Hematopoietic multipotent progenitor cell treated with erythropoietin and hydrocortisone succinate and interleukin-3 and kit ligand, for 17 days (in vitro differentiated cells): ENCODE data around the gene MYL5.

Source experiments
- DNase-seq: peaks from one replicate; pipeline ENCODE4 v3.0.0-alpha.2; 2015; ENCODE audit warnings: low spot score

MYL5 gene

DNA sequence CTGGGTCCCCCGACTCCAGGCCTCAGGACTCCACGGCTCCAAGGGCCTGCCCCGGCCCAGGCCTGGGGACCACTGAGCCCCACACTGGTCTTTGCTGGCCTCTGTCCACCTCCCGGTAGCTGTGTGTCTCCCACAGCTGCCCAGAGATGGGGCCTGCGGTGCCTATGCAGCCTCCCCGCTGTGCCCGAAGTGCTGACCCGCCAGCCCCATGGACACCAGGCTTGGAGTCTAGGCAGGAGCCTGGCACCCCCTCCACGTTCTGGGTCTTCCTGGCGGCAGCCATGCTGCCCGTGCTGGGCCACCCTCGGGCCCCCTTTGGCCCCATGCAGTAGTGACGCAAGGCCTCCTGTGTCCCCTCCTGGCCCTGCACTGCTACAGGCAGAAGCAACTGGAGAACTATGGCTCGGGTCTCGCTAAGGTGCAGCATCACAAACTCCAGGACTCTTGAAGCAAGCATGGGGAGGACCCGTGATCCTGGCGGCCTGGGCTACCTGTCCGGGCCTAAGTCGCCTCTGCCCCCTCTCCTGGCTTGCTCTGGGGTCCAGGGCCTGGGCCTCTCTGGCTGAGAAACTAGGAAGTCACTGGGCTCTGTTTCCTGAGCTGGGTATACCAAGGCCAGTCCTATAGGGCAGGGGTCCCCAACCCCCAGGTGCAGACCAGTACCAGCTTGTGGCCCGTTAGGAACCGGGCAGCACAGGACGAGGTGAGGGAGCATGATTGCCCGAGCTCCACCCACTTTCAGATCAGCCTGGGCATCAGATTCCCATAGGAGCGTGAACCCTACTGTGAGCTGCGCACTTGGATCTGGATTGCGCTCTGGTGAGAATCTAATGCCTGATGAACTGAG, 917 bp downstream of the MYL5 start:
- peak; percentile 9 for DNase-seq

DNA sequence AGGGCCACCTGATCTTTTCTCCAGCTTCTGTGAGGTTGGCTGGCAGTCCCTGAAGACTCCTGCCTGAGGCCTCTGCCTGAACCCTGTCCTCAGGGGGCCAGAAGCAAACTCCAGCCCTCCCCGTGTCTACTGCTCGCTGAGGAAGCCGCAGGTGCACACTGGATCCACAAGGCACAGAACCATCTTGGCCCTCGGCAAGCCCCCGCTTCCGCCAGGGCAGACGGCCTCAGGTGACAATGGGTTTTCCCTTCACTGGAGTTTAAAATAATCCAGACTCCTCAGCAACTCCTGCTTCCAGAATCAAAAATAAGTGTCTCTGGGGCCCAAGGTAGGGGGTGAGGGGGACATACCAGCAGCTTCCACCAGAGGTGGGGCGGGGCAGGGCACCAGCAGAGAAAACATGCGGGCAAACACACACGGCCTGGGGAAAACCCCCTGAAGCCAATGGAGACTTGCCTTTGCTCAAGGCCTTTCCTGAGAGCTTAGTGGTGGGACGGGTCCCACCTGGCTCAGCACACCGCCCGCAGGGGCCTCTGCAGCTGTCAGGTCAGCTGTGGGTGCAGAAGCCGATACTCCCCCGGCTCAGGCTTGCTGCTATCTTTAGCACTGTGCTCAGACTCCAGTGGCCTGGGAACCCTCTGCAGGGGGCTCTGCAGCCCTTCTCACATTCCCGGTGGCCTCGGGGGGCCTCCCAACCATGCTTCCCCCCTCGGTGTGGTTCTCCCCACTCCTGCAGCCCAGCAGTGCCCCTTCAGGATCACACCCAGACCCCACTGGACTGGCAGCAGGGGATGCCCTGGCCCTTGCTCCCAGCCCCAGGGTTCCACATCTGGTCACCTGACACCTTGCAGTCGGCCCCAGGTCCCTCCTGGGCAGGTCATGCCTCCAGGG, 1.9 kb downstream of the MYL5 start:
- no peak for DNase-seq

DNA sequence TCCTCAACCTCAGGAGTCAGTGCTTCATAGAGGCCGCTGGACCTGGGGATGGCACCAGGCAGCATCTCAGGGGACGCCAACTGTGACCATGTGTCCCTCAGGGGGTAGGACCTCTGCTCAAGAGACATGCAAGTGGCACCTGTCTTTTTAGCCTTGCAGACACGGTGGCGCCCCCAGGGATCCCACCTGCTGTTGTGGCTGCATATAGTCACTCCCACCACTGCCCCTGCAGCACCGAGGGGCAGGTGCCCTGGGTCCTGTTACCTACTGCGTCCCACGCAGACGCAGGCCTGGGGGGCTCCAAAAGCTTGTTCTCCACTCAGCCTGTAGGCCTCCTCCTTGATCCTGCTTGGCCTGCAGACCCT, 2.5 kb downstream of the MYL5 start:
- DNase-seq, result no peak

DNA sequence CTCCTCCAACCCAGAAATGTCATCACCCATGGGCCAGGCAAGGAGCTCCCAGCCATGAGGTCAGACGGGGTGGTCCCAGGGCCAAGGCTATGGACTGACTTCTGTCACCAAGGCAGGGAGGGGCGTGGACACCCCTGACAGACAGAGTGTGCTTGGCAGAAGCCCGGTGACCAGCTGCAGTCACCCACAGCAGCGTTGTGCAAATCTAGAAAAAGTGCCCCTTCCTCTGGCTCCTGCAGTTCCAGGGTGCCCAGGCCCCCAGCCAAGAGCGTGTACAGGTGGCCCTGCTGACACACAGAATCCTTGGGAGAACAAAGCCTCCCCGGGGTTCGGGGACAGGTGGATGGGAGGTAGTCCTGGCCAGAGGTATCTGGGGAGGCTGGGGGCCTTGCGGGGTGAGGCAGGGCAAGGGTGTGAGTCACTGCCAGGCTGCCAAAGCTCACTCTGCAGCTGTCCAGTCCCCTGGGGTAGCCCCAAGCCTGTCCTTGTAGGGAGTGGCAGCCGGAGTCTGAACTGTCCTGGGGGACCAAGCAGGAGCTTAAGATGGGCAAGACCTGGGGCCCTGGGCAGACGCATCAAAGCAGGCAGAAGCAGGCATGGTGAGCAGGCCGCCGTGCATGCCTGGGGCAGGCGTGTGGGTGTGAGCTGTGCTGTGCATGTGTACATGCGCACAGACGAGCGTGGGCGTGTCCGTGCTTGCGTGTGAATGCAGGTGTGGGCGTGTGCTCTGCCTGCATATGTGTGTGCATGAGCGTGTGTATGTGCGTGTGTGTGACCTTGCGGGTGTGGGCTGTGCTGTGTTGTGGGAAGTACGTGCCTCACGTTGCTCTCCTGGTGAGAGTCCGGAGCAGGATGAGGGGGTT, 3.3 kb downstream of the MYL5 start:
- no peak for DNase-seq

DNA sequence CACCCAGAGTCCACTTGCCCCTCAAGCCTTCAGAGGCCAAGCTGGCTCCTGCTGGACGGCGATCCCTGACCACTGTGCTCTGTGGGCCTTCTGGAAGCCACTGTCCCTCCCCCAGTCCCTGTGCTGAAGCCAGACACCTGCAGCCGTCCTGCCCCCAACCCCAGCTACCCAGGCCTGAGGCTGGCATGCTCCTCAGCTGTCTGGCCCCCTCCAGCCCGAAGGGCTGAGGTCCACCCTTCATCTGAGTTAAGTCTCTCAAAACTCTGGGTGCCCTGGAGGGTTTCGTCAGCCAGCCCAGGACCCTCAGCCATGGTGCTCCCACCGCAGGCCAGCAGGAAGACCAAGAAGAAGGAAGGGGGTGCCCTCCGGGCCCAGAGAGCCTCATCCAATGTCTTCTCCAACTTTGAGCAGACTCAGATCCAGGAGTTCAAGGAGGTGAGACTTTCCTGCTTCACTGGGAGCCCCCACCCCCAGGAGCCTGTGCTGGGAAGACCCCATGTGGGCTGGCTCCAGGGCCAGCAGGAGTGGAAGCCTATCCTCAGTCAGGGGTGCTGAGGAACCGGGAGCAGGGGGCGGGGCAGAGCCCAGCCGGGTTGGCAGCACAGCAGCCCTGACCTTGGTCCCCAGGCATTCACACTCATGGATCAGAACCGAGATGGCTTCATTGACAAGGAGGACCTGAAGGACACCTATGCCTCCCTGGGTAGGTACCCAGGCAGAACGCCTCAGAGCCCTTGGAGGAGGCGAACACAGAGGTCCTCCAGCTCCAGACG, 4.2 kb downstream of the MYL5 start:
- no peak for DNase-seq

DNA sequence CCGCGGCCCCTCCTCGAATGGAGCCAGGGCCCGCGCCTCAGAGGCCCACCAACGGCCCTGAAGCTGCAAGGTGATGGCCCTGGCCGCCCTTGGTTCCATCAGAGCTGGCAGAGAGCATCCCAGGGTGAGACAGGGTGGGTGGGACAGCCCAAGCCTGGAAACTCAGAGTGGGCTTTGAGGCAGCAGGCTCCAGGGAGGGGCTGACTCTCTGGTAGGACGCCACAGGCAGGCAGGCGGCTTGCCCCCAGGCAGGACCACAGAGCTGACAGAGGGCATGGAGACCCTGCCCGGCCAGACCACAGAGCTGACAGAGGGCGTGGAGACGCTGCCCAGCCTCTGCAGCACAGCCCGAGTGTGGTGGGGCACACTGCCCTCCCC, 4.8 kb downstream of the MYL5 start:
- no peak for DNase-seq

DNA sequence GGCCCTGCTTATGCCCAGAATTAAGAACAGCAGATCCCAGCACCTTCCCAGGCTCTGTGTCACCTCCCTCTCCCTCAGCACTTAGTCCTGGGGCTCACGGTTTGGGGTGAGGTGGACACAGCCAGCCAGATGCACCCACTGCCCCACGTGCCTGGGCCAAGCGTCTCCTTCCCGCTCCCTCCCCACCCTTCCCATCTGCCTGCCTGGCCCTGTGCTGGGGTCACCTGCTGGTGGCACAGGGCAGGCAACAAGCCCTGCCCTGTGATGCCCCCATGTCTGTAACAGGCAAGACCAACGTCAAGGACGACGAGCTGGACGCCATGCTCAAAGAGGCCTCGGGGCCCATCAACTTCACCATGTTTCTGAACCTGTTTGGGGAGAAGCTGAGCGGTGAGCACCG, 5.3 kb downstream of the MYL5 start:
- no peak for DNase-seq

DNA sequence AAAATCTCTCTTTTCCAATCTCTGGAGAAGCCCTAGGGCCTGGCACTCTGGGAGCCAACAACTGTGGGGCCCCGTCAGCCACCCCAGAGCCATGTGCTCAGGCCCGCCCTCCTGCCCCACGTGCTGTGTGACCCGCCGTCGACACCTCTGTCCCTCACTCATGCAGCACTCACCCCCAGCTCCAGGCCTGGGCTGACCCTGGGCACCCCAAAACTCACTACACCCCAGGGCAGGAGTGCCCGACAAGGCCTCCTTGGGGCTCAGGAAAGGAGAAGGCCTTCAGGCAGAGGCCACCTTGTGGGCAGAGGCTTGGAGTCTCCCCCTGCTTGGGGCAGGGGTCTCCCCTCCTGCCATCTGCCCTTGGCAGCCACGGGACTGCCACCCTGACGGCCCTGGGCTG, 5.7 kb downstream of the MYL5 start:
- no peak for DNase-seq

DNA sequence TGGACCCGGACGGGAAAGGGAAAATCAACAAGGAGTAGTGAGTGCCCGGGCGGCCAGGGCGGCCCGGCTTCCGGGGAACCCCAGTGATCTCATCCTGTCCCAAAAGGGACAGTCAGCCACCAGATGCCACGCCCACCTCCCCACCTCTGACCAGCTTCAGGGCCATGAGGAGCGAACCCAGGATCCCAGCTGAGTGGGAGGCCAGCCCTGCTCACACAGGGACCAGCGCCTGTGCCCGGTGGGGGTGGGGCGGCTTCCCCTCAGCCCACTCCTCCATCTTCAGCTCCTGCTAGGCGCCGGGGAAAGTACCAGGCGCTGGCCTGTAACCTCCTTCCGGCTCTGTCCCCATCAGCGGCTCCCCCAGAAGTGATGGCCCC, 6.2 kb downstream of the MYL5 start:
- DNase-seq, result no peak

DNA sequence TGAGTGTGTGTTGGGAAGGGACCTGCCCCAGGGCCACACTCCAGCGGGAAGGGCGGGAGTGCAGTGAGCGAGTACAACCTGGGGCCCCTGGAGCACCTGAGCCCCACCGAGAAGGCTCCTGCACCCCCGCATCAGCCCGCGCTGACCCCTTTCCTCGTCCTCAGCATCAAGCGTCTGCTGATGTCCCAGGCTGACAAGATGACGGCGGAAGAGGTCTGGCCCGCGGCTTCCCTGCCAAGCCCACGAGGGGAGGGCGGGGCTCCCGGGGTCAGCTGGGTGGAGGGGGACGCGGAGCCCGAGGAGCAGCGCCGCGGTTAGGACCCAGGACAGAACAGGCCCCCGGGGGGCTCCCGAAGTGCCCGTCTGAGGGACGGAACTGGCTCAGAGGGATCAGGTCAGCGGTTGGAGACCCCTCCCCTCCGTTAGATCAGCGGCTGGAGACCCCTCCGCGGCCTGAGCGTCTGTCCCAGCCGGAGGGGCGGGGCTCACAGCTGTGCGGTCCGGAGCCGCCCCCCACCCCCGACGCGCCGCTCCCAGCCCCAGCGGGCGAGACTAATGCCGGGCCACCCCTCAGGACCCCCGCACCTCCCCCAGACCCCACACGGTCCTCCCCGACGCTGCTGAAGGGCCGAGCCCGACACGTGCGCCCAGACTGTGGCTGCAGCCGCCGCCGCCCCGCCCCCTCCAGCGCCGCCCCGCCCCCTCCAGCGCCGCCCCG, 6.7 kb downstream of the MYL5 start:
- DNase-seq, result no peak

DNA sequence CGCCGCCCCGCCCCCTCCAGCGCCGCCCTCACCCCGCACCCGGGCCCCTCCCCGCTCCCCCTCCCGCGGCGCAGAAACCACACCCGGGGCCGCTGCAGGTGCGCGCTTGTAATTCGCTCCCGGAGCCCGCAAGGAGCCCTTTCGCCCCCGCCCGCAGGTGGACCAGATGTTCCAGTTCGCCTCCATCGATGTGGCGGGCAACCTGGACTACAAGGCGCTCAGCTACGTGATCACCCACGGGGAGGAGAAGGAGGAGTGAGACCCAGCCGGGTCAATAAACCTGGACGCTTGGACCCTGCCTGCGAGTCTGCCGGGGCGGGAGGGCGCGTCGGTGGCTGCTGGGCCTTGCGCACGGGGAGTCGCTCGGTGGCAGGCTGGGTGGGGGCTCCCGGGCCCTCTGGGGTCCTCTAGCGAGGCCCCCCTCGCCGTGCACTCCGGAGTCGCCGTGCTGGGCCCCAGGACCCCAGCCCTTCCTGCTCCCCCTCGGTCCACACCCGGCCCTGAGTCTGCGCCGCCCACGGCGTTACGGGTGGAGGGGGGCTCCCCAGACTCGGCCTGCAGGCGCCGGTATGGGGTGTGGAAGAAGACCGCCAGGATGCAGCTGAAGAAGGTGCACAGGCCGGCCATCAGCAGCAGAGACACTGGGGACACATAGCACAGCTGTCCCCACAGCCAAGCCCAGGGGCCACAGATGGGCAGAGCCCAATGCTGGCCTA, 7.6 kb downstream of the MYL5 start:
- no peak for DNase-seq

DNA sequence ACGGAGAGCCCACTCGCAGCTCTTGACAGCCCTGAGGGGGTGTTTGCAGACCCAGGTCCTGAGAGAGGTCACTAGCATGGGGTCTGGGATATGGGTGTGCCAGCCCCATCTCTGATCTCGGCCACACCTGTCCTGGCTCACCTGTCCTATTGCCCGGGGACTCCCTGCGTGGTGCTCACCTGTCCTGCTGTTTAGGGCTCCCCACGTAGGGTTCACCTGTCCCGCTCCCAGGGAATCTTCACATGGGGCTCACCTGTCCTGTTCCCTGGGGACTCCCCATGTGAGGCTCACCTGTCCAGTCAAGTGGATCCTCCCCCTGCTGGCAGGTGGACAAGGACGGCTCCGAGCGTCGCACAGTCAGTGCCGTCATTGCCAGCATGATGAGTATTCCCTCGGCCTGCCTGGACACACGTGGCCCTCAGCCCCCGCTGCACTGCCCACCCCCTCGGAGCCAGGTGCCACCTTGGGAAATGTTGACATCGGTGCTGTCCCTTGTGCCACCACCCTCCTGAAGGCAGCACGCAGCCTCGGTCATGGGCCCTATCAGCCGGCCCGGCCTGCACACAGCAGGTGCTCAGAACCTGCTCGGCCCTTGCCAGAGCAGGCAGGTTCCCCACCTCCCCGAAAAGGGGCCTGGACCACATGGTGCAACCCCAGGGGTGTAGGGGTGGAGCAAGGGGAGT, 8.3 kb downstream of the MYL5 start:
- no peak for DNase-seq

DNA sequence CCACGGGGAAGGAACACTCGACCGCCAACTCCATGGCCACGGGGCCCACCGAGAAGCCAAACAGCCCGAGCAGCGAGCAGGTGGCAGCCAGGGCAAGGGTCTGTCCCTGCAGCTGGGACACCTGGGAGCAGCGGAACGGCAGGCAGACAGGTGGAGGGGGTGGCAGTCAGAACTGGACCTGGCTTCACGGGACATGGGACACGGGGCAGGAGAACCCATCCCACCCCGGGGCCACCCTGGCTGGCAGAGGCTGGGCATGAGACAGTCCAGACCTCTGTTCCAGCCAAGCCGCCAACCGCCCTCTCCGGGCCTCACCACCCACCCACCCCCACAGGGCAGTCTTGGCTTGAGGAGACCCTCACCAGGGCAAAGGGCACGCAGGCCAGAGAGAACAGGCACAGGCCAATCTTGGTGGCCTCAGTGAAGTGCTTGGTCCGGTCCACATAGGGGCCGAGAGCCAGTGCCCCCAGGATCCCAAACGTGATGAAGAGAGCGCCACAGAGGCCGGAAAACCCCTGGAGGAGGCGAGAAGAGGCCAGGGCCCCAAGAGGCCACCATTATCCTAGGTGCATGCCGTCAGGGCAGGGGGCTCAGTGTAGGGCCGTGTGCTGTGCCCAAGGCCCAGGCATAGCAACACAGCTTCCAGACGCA, 9.0 kb downstream of the MYL5 start:
- no peak for DNase-seq

DNA sequence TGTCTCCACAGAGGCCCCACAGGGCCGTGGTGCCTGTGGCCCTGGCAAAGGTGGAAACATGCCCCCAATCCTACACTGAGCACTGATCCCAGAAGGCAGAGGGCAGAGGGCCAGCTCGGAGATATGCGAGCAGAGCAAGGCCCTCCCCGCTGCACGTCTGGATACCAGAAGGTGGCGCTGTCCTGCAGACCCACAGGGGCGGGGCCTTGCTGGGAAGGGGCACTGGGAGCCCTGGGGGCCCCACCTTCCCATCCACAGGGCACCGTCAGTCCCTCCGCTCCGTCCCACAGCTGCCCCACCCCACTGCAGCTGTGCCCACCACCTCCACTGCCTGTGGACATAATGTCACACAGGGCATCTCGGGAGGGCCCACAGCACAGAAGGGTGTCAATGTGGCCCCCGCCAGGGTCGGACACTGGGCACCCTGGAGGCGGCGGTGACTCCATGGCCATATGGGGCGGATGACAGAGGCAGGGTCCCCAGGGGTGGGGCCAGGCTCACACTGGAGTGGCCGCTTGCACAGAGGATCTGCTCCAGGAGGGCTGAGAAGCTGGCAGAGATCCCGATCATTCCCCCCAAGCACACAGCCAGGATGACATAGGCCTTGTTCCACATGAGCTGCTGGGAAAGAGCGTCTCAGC, 9.8 kb downstream of the MYL5 start:
- DNase-seq, result peak; percentile 40

DNA sequence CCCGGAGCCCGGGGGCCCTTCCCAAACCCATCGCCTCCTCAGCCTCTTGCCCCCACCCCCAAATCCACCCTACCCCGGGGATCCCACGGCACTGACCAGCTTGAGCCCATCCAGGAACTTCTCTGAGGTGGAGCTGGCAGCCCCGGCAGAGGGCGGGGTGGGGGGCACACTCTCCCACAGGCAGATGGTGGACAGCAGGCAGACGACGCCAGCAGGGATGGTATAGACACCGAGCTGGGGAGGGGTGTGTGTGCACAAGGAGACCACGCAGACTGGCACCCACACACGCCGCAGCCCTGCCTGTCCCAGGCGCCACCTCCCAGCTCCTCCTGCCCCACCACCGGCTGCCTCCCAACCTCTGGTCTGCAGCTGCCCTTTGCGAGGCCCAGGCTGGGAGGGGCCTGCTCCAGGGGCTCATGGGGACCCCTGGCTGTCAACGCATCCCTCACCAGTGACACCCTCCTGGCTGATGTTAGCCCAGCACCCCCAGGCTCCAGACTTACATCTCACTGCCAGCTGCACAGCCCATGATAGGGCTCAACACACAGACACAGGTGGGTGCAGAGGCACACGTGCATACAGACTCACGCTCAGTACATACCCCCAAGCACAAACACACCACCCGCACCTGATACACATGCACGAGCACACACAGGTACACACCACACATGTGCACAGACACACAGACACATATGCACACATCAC, 10.4 kb downstream of the MYL5 start:
- no peak for DNase-seq

DNA sequence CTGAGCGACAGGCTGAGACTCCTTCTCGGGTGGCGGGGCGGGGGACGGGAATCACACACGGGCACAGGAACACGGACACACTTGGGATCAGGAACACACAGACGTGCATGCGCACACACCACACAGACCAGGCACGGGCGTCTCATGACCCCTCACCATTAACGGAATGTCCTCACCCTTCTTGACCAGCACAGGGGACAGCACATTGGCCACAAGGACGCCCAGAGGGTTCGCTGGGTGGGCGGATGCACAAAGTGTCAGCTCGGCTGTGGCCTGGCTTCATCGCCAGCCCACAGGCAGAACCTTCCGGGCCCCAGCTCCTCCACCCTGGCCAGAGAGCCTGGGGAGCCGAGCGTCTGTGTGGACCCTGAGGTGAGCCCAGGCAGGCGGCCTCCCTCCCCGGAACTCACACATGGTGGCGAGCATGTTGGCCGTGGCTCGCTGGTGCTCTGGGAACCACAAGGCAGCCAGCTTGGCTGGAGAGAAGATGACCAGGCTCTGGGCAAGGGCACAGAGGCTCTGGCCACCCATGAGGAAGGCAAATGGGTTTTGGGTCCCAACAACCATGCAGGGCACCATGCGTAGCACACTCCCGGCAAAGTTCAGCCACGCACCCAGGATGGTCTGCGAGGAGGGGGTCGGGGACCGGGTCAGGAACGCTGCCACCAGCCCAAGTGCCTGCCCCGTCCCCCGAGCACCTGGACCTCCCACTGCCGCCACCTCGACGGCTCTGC, 11.5 kb downstream of the MYL5 start:
- no peak for DNase-seq

DNA sequence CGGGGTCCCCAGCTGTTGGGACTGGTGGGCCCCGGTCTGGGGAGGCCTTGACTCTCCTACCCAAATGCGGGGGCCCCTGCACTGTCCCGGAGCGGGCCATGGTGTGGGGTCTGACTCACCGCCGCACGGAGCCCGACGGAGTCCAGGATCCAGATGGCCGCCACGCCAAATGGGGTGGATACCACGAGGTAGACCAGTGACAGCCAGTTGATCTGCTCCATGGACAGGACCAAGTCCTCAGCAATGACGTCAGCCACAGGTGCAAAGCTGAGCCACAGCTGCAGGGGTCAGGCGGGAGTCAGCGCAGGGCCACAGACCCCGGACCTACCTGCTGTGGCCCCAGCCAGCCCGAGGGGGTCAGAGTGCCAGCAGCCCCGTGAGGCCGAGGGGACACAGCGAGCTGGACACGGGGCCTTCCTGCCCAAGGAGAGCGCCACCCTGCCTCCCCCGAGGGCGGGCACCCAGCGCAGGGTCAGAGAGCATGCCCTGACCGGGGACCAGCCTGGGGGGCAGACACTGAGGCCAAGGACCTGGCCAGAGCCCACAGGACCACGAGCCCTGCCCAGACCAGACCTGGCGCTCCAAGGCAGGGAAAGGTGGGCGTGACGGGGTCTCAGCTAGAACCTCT, 12.2 kb downstream of the MYL5 start:
- no peak for DNase-seq
